H1 (cell line): ENCODE data around the gene SLC2A4. TPM values are rescaled to one million over a fixed set of nuclear protein-coding genes. Genes with fewer than 3 reads are reported as not detected.

Source experiments
- CTCF ChIA-PET: fragments of 300-600 bp; sonication (Branson Sonifier 250); formaldehyde crosslinking; loops from one replicate; lab custom pipeline; 2021; ENCODE audit not compliant: partially characterized antibody; lab: Charles Lee
- POLR2A ChIA-PET: fragments of 300-600 bp; sonication (Branson Sonifier 250); formaldehyde crosslinking; loops from one replicate; lab custom pipeline; 2021; ENCODE audit warnings: inconsistent platforms; ENCODE audit not compliant: partially characterized antibody; lab: Charles Lee
- DNase-seq, 2 experiments: peaks; one replicate each; pipeline versions ENCODE4 v3.0.0 to v3.0.0-alpha.2; 2010 to 2022; ENCODE audit warnings: low spot score in 2 of 2, low read depth in 1 of 2, mixed read lengths in 1 of 2
- FAIRE-seq: peaks from 2 replicates; lab custom pipeline; 2011; peaks lifted over from hg19 to GRCh38; lab: Jason Lieb, UNC
- H2AFZ ChIP-seq: 2 replicates; pipeline ENCODE4 v1.8.1; 2012; ENCODE audit warnings: low read length, inconsistent platforms
- H2AK5ac ChIP-seq: 2 replicates; pipeline ENCODE4 v1.6.1; 2013; ENCODE audit warnings: low read depth, low read length
- H2BK120ac ChIP-seq: replicated peaks from 2 replicates; pipeline ENCODE3; 2013; ENCODE audit warnings: low read depth, low read length, inconsistent platforms
- H2BK12ac ChIP-seq: 2 replicates; pipeline ENCODE4 v1.6.1; 2013; ENCODE audit warnings: low read depth, low read length
- H2BK15ac ChIP-seq: 2 replicates; pipeline ENCODE4 v1.6.1; 2013; ENCODE audit warnings: low read length
- H2BK20ac ChIP-seq: 2 replicates; pipeline ENCODE4 v1.6.1; 2013; ENCODE audit warnings: low read length
- H2BK5ac ChIP-seq: 2 replicates; pipeline ENCODE4 v1.6.1; 2013; ENCODE audit warnings: low read depth, low read length
- H3K14ac ChIP-seq: 2 replicates; pipeline ENCODE4 v1.6.1; 2013; ENCODE audit warnings: inconsistent platforms; ENCODE audit not compliant: insufficient read length
- H3K18ac ChIP-seq: 2 replicates; pipeline ENCODE4 v1.6.1; 2013; ENCODE audit warnings: low read length; ENCODE audit errors: extremely low read depth
- H3K23ac ChIP-seq: 2 replicates; pipeline ENCODE4 v1.6.1; 2013; ENCODE audit warnings: inconsistent platforms; ENCODE audit not compliant: insufficient read length
- H3K23me2 ChIP-seq: 2 replicates; pipeline ENCODE4 v1.6.1; 2013; ENCODE audit warnings: low read depth, low read length
- H3K27ac ChIP-seq: 2 replicates; pipeline ENCODE4 v1.6.1; 2011; ENCODE audit warnings: low read depth, low read length, inconsistent platforms
- H3K27me3 ChIP-seq, 4 experiments: replicated peaks in 1 of 4; 1 replicate in 1 of 4; 2 replicates in 3 of 4; pipeline versions ENCODE4 v1.6.1 to v1.8.1; 2011 to 2013; ENCODE audit warnings: low read length in 3 of 4, mild to moderate bottlenecking in 3 of 4, inconsistent platforms in 2 of 4, mixed read lengths in 2 of 4, moderate library complexity in 1 of 4; ENCODE audit not compliant: control insufficient read depth in 3 of 4, insufficient read depth in 3 of 4; ENCODE audit errors: extremely low read depth in 1 of 4
- H3K36me3 ChIP-seq, 4 experiments: 2 replicates each; pipeline versions ENCODE4 v1.6.1 to v1.8.1; 2011 to 2013; ENCODE audit warnings: mild to moderate bottlenecking in 4 of 4, low read length in 3 of 4, moderate library complexity in 2 of 4, control low read depth in 1 of 4, inconsistent platforms in 1 of 4; ENCODE audit not compliant: insufficient read depth in 4 of 4, control insufficient read depth in 2 of 4
- H3K4ac ChIP-seq: replicated peaks from 2 replicates; pipeline ENCODE3; 2013; ENCODE audit warnings: low read length, low read depth, mixed read lengths, inconsistent platforms; ENCODE audit not compliant: insufficient read length
- H3K4me1 ChIP-seq, 4 experiments: replicated peaks in 1 of 4; 1 replicate in 1 of 4; 2 replicates in 3 of 4; pipeline versions ENCODE4 v1.6.1 to v1.8.1; 2011 to 2013; ENCODE audit warnings: low read length in 3 of 4, inconsistent platforms in 2 of 4, mixed read lengths in 1 of 4; ENCODE audit not compliant: insufficient read depth in 4 of 4, control insufficient read depth in 3 of 4
- H3K4me2 ChIP-seq, 2 experiments: 2 replicates each; pipeline versions ENCODE4 v1.6.1 to v1.8.1; 2011 to 2013; ENCODE audit warnings: low read depth in 2 of 2, low read length in 2 of 2, control low read depth in 1 of 2, inconsistent platforms in 1 of 2, mild to moderate bottlenecking in 1 of 2; ENCODE audit not compliant: insufficient read depth in 1 of 2
- H3K4me3 ChIP-seq, 4 experiments: fragments of 200-600, 300-600 bp in 1 of 4; sonication (generic), shearing (Covaris generic), sonication (Bioruptor Twin) in 1 of 4; 2 replicates each; pipeline versions ENCODE4 v1.5.1 to v1.8.1; 2011 to 2016; ENCODE audit warnings: low read length in 4 of 4, low read depth in 3 of 4, control low read depth in 2 of 4, inconsistent platforms in 2 of 4, mild to moderate bottlenecking in 2 of 4, mixed read lengths in 1 of 4, moderate library complexity in 1 of 4; ENCODE audit not compliant: insufficient read depth in 2 of 4; ENCODE audit errors: extremely low read depth in 1 of 4
- H3K56ac ChIP-seq: replicated peaks from 2 replicates; pipeline ENCODE3; 2013; ENCODE audit warnings: low read depth, mild to moderate bottlenecking, mixed read lengths, low read length, inconsistent platforms; ENCODE audit not compliant: insufficient read length
- H3K79me1 ChIP-seq: 2 replicates; pipeline ENCODE4 v1.6.1; 2013; ENCODE audit warnings: low read depth, low read length, control low read depth
- H3K79me2 ChIP-seq, 2 experiments: 2 replicates each; pipeline versions ENCODE4 v1.6.1 to v1.8.1; 2012 to 2013; ENCODE audit warnings: low read length in 2 of 2, mild to moderate bottlenecking in 2 of 2, inconsistent platforms in 1 of 2; ENCODE audit not compliant: insufficient read depth in 2 of 2, control insufficient read depth in 1 of 2
- H3K9ac ChIP-seq, 4 experiments: replicated peaks in 1 of 4; 1 replicate in 1 of 4; 2 replicates in 3 of 4; pipeline versions ENCODE4 v1.6.1 to v1.8.1; 2011 to 2013; ENCODE audit warnings: low read depth in 3 of 4, low read length in 3 of 4, control low read depth in 2 of 4, mild to moderate bottlenecking in 2 of 4, moderate library complexity in 2 of 4, inconsistent platforms in 1 of 4; ENCODE audit errors: extremely low read depth in 1 of 4
- H3K9me3 ChIP-seq, 2 experiments: 2 replicates each; pipeline versions ENCODE4 v1.6.1 to v1.8.1; 2012 to 2013; ENCODE audit warnings: mild to moderate bottlenecking in 2 of 2, moderate library complexity in 2 of 2, control low read depth in 1 of 2, inconsistent platforms in 1 of 2, low read depth in 1 of 2, low read length in 1 of 2, mixed read lengths in 1 of 2; ENCODE audit not compliant: insufficient read depth in 2 of 2
- H4K20me1 ChIP-seq, 2 experiments: replicated peaks in 1 of 2; 2 replicates each; pipeline versions ENCODE3 to v1.8.1; 2011 to 2013; ENCODE audit warnings: inconsistent platforms in 2 of 2, low read length in 2 of 2, mild to moderate bottlenecking in 1 of 2; ENCODE audit not compliant: insufficient read depth in 2 of 2, control insufficient read depth in 1 of 2
- H4K5ac ChIP-seq: 2 replicates; pipeline ENCODE4 v1.6.1; 2013; ENCODE audit warnings: low read length, low read depth, mixed read lengths, inconsistent platforms; ENCODE audit not compliant: insufficient read length
- H4K8ac ChIP-seq: 2 replicates; pipeline ENCODE4 v1.8.0; 2013; ENCODE audit warnings: mild to moderate bottlenecking, moderate library complexity, low read length, inconsistent platforms; ENCODE audit not compliant: insufficient read depth; ENCODE audit errors: extremely low read depth
- H4K91ac ChIP-seq: replicated peaks from 2 replicates; pipeline ENCODE3; 2013; ENCODE audit warnings: low read length, mixed read lengths, inconsistent platforms; ENCODE audit not compliant: insufficient read length
- HDAC2 ChIP-seq, 2 experiments: fragments of 300-600 bp in 1 of 2; sonication (generic) in 1 of 2; IDR thresholded peaks; 2 replicates each; pipeline ENCODE4 v1.6.1; 2011 to 2012; ENCODE audit warnings: low read depth in 2 of 2, low read length in 2 of 2, mild to moderate bottlenecking in 2 of 2, moderate library complexity in 2 of 2, borderline replicate concordance in 1 of 2, inconsistent platforms in 1 of 2
- RFX5 ChIP-seq: IDR thresholded peaks from 2 replicates; pipeline ENCODE4 v1.6.1; 2011; ENCODE audit warnings: low read depth, low read length, improper control_type of control experiment, borderline replicate concordance
- TAF1 ChIP-seq: IDR thresholded peaks from 2 replicates; pipeline ENCODE4 v1.6.1; 2011; ENCODE audit warnings: mild to moderate bottlenecking, low read depth, low read length
- WGBS, 2 experiments: shearing (Covaris generic) in 1 of 2; methylation state at CpG; one replicate each; pipeline versions ENCODE4 v1.1.6 to v1.1.7; 2013 to 2015; ENCODE audit warnings: low lambda C conversion rate in 2 of 2, mixed read lengths in 2 of 2, inconsistent platforms in 1 of 2, low coverage in 1 of 2, missing lambda C conversion rate in 1 of 2; ENCODE audit not compliant: insufficient replicate concordance in 2 of 2, insufficient coverage in 1 of 2, insufficient read length in 1 of 2; ENCODE audit errors: extremely low coverage in 1 of 2, missing lambda C conversion rate in 1 of 2; 5-methylcytosine and 5-hydroxymethylcytosine counted together
- polyA plus RNA-seq, 7 experiments: library from polyadenylated mRNA; depleted of rRNA in 3 of 7; stranded (reverse) in 5 of 7; unstranded in 2 of 7; fragments of >200 nt in 5 of 7; fragments of 200-250 nt in 2 of 7; gene quantifications; 1 replicate in 5 of 7; 2 replicates in 1 of 7; 4 replicates in 1 of 7; pipeline versions ENCODE4 v1.2.1 to v1.2.3, GENCODE V29; 2011 to 2013; ENCODE audit warnings: missing spikeins in 2 of 7, mixed read lengths in 2 of 7
- total RNA-seq: library from RNA; stranded (reverse); fragmentation: NEBNext Ultra II Directional; extraction: Animal tissue kit (Norgen Biotek cat#: 25700); gene quantifications from 2 replicates; pipeline ENCODE4 v1.2.1, GENCODE V29; 2021

The SLC2A4 gene
- total and polyA plus RNA-seq, 2 of the 8 experiments (the other 6 are each of a cell fraction or from before 2014, with no cell fraction given), result 5.7 to 6.9 TPM

DNA sequence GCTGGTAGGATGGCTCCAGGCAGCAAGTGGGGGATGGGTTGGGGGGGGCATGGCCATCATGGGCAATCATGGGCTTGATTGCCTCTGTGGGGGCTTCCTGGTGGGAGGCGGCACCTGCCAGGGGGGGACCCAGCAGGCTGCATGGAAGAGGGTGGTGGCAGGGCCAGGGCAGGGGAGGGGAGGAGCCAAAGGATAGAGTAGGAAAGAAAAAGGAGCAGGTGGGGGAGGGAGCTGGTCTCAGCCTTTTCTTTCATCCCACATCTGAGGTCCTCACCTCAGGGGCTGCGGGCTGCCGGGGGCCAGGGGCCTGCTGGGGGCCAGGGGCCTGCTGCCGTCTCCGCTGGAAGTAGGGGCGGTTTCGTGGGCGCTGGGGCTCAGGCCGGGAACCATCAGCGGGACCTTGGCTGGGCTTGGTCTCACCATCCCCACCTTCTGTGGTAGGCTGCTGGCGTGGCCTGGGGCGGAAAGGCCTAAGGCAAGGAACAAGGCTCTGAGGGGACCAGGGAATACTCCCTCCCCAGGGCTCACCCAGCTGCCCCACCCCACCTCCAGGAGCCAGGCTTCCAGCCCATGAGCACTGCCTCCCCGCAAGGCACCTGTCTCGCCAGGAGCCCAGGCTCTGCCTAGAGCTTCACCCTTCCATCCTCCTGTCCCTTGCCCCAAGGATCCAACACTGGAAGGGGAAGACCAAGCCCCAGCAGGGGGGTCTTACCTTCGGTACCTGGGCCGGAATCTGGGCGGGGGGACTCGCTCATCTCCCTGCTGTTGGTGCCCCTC lies 7.9 kb downstream of the SLC2A4 start:
- no peaks in the 10 kb centered on the region; the same call in 1 of the 2 replicates for H3K23me2 ChIP-seq
- H2BK120ac ChIP-seq, result no peak overlapping the region
- no peak overlapping the region for H3K4me3 ChIP-seq
- H3K27ac ChIP-seq, result no peak overlapping the region
- no peak overlapping the region for H3K14ac ChIP-seq
- no peak overlapping the region for H2AK5ac ChIP-seq
- peaks cover 0 to 9% (median 7%) of the 10 kb centered on the region in 4 experiments; a peak in 6 of 7 replicates for H3K4me1 ChIP-seq
- H3K18ac ChIP-seq, result no peak overlapping the region
- no peak overlapping the region for H2AFZ ChIP-seq
- no peak overlapping the region for H3K4ac ChIP-seq
- TF ChIP-seq RFX5, result no peak
- TF ChIP-seq HDAC2 (IDR thresholded peaks at IDR 0.05; ENCODE audit: borderline replicate concordance in 1 of 2, low read depth in 2 of 2, low read length in 2 of 2), result no peak
- no peak for TF ChIP-seq TAF1
- TF ChIP-seq, all 59 proteins: peak for 0
- Histone ChIP-seq H3K23ac (no peak overlapping the region), H3K9ac (no peak overlapping the region), H3K36me3 (peaks cover 0 to 6% (median 3%) of the 10 kb centered on the region in 4 experiments; a peak in 3 of 8 replicates), H4K8ac (no peak overlapping the region), H4K5ac (no peak overlapping the region), H3K9me3 (no peaks in the 10 kb centered on the region), H2BK15ac (no peak overlapping the region), H3K4me2 (no peak overlapping the region), H4K91ac (no peak overlapping the region), H3K27me3 (no peaks in the 10 kb centered on the region; a peak in 2 of 7 replicates), H2BK12ac (no peak overlapping the region), H4K20me1 (peaks cover 0 to 9% of the 10 kb centered on the region in 2 experiments), H2BK20ac (no peak overlapping the region), H3K79me1 (peaks cover 2% of the 10 kb centered on the region; the same call in 1 of the 2 replicates), H2BK5ac (no peak overlapping the region), H3K56ac (no peak overlapping the region), H3K79me2 (no peaks in the 10 kb centered on the region)
- DNase-seq (no peak), FAIRE-seq (no peak)
- 90% methylated on average over 10 of the region's 18 CpGs; no CpG with 5 or more reads in 1 of the 2 experiments for WGBS, 2 experiments
- POLR2A ChIA-PET, result interaction anchor here (0.6 to 6.7 kb wide), 12 partner anchors 8 to 842 kb away, joined by 3 to 94 read pairs (median 4); partner anchors contain the start of genes CLDN7, CTDNEP1, ELP5 and GABARAP
- CTCF ChIA-PET, result interaction anchor here (1.2 to 5.7 kb wide), 2 partner anchors 8 to 67 kb away, joined by 3 to 46 read pairs; partner anchors contain the start of gene SLC2A4
